Stimulated activated CD4-positive, alpha-beta T cell treated with anti-CD3 and anti-CD28 coated beads, Interleukin-2, amount 100 ng/mL, for 48 hours (primary cell): Measurements from ENCODE around the gene CMIP.
"Not testable (repeated sequence)": the region's sequence is repeated elsewhere in the genome, so short reads cannot be mapped to it uniquely, and the experiment has no call there.

ENCODE experiments used
- DNase-seq, 2 donors: peaks; one replicate each; pipeline ENCODE4 v3.0.0-alpha.2; 2020

Gene CMIP

GRCh38 chr16:81520560-81521135, 76.0 kb downstream of the CMIP start:
- DNase-seq, result no peak

DNA sequence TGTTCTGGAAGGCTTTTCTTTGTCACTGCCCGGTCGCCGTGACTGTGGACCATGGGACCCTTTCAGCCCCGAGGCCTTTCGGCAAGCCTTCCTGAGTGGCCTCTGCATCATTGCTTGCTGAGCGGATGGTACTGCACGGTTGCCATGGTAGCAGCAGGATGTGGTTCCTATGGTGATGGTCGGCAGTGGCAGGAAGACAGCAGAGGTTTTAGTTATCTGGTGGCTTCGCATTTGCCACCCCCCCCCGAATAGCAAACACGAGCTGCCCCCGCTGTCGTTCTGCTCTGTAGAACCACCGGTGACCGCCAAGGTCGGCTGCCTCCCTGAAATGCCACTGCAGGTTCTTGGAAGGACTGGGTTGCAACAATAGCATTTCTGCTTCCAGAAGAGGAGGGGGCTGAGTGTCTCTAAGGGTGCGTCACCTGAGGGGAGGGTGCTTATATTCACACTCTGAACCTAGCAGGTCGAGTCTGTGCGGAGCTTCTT, 76.6 kb downstream of the CMIP start:
- peak; percentile 29 to 38 for DNase-seq

- no peak for DNase-seq
Measured at GRCh38 chr16:81522108-81522701, 77.6 kb downstream of the CMIP start.

DNA sequence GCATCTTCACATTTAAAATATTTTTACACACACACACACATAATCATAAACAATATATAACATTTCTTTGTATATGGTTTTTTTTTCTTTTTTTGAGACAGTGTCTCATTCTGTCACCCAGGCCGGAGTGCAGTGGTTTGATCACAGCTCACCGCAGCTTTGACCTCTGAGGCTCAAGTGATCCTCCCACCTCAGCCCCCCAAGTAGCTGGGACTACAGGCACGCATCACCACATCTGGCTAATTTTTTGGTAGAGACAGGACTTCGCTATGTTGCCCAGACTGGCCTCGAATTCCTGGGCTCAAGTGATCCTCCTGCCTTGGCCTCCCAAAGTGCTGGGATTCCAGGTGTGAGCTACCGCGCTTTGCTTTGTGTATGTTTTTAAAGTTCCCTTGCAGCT, 78.2 kb downstream of the CMIP start:
- DNase-seq, result not testable (repeated sequence)

DNA sequence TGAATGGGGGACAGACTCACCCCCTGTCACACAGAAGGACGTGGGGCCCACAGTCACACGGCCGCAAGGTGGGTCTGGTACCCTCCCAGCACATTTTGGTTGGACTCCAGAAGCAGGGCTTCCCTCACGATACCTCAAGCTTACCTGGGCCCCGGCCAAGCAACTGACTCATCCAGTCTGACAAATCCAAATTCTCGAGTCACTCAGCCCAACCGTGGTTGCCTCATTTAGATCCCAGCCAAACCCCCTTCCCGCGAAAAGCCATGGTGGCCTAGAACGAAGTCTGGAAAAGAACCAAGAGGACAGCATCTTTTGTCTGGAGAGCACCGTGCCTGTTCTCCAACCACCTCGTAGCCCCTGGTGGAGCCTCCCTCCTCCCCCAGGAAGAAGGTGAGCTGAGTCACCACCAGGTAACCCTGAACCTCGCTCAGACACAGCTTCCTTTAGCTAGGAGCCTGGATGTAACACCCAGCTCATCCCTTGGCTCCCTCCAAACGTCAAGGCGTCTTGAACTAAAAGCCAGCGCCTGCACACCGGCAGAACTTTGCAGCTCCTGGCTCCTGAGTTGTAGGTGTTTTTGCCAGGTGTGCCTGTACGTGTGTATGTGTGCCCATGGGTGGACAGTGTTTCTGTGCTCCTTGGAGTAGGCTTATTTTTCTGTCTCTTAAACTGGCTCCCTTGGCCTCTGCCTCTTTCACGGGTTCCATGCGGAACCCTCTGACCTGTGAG, 78.9 kb downstream of the CMIP start:
- DNase-seq, result no peak

DNA sequence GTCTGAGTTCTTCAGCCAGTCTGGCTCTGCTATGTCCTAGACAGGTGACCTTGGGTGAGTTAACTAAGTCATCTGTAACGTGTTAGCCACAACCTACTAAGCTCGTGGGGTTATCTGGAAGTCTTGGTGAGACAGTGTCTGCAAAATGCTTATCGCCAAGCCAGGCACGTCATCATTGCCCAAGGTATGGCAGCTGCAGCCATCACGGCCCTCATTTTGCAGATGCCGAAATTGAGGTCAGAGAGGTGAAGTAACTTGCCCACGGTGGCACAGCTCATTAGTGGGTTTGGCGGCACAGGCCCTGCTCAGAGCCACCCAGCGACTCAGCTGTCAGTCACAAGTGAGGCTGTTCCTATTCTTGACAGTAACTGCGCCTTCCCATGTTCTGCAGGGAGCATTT, 79.8 kb downstream of the CMIP start:
- no peak for DNase-seq

DNA sequence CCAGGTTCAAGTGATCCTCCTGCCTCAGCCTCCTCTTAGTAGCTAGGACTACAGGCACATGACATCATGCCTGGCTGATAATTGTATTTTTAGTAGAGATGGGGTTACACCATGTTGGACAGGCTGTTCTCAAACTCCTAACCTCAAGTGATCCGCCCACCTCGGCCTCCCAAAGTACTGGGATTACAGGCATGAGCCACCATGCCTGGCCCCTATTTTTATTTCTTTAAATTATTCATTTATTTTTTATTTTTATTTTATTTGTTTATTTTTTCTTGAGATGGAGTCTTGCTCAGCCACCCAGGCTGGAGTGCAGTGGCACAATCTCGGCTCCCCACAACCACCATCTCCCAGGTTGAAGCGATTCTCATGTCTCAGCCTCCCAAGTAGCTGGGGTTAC, 80.3 kb downstream of the CMIP start:
- not testable (repeated sequence) for DNase-seq

GRCh38 chr16:81526199-81526598, 81.6 kb downstream of the CMIP start:
- DNase-seq, result no peak

DNA sequence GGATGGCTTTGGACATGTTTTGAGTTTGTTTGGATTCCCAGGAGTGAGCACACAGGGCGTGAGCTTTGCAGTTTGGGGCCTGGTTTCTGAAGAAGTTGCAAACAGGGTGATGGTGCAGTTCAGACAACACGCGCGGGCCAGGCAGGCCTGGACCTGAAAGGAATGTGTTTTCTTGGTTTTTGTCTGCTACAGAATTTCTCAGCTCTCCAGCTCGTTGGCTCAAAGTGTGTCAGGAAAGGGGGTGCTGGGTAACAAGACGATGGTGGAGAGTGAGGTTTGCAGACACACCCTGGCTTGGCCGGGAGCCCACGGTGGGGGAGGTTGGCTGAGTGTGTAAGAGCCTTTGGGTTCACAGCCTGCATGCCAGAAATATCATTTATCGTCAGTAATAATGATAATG, 82.3 kb downstream of the CMIP start:
- no peak for DNase-seq

DNA sequence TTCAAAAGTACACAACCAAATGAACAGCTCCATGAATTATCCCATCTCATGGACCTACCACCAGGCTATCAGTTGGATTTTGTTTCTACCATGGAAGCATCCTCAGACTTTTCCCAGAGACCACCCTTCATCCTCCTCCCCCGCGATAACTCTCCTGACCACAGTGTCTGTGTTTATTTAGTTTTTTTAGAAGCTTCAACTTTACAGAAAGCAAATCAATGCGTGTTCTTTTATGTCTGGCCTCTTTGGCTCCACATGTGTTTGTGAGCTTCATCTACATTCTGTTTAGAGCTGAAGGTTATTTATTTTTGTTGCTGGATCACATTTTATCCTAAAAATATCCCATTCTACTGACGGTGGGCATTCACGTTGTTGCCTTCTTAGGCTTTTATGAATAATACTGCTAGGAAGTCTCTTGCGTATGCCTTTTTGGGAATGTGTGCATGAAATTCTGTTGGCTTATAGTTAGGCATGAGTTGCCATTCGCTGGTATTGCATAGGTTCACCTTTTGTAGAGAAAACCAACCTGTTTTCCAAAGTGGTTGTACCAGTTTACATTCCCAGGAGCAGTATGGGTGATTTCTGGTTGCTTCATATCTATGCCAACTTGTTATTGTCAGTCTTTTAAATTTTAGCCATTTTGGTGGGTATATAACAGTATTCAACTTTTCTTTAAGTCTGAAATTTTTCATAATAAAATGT, 83.0 kb downstream of the CMIP start:
- no peak for DNase-seq

DNA sequence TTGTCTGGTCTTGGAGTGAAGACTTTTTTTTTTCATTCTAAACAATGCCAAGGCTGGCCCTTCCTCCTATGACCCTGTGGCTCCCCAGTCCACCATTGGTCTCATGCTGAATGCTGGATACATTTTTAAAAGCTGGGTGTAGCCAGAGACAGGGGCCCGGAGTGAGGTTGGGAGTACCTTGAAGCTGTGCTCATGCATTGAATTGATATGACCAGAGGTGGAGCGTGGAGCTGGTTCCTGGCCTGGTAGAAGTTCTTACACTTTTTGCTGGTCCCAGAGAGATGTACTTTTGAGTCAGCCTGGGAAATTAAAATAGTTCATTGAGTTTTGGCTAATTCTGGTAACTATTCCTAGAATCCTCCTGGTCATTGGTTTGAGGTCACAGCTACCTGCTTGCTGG, 83.6 kb downstream of the CMIP start:
- DNase-seq, result no peak

DNA sequence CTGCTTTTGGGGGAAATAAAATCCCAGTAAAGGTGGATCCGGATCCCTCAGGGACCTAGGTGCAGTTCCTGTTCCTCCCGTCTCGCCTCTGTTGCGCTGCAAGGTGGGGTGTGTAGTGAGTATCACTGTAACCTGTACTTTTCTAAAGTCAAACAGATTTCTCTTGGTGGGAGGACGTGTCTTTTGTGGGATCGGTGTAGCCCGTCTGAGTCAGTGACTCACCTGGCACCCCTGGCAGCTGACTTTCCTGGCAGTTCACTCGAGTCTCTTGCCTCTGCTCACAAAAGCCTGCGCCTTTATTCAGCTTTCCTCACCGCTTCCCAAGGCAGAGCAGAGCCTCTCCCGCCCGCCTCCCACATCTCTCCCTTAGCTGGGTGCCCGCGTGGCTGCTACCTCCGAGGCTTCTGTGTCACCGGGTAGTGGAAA, 85.7 kb downstream of the CMIP start:
- no peak for DNase-seq

- no peak for DNase-seq
Measured at GRCh38 chr16:81530814-81531213, 86.2 kb downstream of the CMIP start.

- no peak for DNase-seq
Measured at GRCh38 chr16:81531419-81531821, 86.8 kb downstream of the CMIP start.

DNA sequence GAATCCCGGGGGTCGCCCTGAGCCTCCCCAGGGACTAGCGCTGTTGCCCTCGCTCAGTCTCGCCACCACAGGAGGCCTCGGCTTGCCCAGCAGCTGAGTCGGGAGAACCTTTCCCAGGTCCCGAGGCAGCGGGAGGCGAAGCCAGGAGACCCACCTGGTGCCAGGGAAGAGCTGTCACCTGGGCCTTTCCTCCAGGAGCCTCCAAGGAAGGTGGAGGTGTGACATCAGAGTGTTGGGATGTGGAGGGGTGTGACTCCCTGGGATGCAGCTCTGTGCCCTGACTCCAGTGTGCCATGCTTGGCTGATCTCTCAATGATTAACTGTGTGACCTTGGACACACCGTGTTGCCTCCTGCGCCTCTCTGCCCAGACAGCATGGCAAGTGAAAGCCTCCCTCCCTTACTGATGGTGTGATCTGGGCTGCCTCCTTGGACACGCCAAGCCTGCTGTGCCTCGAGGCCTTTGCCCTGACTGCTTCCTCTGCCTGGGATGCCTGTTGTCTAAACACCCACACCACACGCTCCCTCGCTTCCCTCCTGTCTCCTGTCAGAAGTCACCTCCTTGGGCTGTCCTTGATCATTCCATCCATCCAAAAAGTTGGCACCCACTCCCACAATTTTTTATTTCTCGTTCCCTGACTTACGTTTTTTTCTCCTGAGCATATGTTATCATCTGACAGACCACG, 88.0 kb downstream of the CMIP start:
- DNase-seq, result no peak

- DNase-seq, result no peak
Measured at GRCh38 chr16:81533175-81533507, 88.5 kb downstream of the CMIP start.

DNA sequence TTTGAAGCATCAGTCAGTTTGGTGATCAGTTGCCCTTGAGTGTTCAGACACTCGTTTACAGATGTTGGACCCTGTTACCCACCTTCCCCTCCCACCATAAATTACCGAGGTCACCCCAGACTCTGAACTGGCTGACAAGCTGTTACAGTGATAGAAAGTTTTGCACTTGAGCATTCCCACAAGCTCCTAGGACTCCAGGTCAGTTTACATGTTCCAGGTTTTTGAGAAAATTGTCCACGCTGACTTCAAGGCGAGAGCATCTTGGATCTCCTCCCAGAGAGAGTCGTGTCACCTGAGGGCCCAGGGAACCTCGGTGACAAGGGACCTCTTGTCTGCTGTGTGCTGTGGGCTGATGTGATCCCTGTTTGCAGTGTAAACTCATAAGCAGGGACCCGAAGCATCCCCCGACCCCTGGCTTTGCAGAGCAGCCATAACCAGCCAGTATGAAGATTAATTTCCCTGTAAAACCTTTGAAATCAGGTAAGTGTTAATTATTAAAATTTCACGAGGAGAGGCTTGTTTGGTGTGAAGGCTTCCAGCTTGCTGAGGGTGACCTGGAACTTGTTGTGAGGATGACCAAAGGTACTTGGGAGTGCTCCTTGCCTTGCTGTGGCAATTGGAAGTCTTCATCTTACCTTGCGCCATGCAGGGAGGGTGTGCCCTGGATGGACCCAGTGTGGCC, 91.2 kb downstream of the CMIP start:
- no peak for DNase-seq

- no peak for DNase-seq
Measured at GRCh38 chr16:81536648-81537047, 92.0 kb downstream of the CMIP start.

DNA sequence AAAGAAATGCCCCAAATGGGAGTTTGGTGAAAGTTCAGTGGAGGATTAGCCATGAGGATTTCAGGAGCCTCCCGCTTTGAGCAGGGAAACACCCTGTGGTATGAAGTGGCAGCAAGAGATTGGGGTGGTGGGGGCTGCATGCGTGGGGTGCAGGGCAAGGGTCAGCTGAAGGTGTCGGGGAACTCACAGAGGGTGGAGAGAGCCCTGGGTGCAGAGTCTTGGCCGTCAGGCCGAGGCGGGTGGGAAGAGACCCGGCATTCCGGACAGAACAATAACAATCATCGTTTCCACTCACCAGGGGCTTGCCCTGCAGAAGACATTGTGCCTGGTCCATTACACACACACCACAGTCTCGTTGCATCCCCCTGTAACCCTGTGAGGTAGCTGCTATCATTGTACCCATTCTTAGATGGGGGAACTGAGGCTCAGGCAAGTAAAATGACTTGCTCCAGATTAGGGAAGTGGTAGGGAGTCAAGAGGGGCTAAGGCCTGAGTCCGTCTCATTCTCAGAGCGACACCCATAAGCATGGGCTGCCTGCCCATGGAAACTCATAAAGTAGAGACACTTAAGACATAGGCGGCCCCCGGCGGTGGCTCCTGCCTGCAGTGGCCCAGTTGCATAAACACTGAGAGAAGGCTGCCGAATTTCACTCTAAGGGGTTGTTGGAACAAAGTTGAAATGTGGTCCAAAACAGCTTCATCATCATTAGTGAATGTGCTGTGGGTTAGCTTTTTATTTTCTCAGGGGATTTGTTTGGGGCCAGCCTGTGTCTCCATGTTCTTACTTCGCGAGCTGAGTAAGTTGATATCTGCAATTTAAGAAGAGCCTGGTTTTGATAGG, 93.3 kb downstream of the CMIP start:
- no peak for DNase-seq

GRCh38 chr16:81539009-81539758, 94.6 kb downstream of the CMIP start:
- DNase-seq, result no peak
